ENCODE measurements around the gene MLLT1.

MLLT1 gene

DNA sequence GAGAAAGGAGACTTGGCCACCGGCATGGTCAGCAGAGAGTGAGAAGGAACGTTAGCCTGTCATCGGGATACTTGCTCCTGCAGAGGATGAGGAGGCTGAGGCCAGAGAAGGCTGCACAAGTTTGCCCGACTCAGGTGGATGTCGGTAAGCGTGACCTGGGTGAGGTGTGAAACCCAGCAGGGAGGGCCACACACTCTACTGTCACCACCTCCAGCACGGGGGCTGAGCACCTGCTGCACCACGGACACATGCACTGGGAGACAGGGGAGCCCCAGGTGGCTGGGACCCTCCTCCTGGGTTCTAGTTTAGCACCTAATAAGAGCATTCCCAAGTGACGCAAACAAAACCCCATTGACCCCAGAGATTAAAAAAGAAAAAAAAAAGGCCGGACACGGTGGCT lies 17.3 kb downstream of the MLLT1 start:
- no peak for TF ChIP-seq TAF1 (IDR thresholded peaks at IDR 0.05; ENCODE audit: borderline replicate concordance, insufficient read depth, low read length)
- no peak for TF ChIP-seq POLR2AphosphoS5 (IDR thresholded peaks at IDR 0.05; ENCODE audit: low read depth, low read length)
- TF ChIP-seq FOXP2 (optimal IDR thresholded peaks at IDR 0.05; ENCODE audit: borderline replicate concordance, extremely low read depth, extremely low read length, insufficient read depth), result no peak
- TF ChIP-seq, protein P1, sequence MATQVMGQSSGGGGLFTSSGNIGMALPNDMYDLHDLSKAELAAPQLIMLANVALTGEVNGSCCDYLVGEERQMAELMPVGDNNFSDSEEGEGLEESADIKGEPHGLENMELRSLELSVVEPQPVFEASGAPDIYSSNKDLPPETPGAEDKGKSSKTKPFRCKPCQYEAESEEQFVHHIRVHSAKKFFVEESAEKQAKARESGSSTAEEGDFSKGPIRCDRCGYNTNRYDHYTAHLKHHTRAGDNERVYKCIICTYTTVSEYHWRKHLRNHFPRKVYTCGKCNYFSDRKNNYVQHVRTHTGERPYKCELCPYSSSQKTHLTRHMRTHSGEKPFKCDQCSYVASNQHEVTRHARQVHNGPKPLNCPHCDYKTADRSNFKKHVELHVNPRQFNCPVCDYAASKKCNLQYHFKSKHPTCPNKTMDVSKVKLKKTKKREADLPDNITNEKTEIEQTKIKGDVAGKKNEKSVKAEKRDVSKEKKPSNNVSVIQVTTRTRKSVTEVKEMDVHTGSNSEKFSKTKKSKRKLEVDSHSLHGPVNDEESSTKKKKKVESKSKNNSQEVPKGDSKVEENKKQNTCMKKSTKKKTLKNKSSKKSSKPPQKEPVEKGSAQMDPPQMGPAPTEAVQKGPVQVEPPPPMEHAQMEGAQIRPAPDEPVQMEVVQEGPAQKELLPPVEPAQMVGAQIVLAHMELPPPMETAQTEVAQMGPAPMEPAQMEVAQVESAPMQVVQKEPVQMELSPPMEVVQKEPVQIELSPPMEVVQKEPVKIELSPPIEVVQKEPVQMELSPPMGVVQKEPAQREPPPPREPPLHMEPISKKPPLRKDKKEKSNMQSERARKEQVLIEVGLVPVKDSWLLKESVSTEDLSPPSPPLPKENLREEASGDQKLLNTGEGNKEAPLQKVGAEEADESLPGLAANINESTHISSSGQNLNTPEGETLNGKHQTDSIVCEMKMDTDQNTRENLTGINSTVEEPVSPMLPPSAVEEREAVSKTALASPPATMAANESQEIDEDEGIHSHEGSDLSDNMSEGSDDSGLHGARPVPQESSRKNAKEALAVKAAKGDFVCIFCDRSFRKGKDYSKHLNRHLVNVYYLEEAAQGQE (IDR thresholded peaks at IDR 0.05; ENCODE audit: insufficient read depth in 1 of 2, low read depth in 2 of 2, low read length in 2 of 2), result no peak
- no peak for TF ChIP-seq SIN3A (IDR thresholded peaks at IDR 0.05; ENCODE audit: borderline replicate concordance, insufficient read depth, low read length)

- TF ChIP-seq POLR2AphosphoS5 (IDR thresholded peaks at IDR 0.05; ENCODE audit: low read depth, low read length), result no peak
- TF ChIP-seq, protein P1 (IDR thresholded peaks at IDR 0.05; ENCODE audit: insufficient read depth in 1 of 2, low read depth in 2 of 2, low read length in 2 of 2), result no peak
- TF ChIP-seq TAF1 (IDR thresholded peaks at IDR 0.05; ENCODE audit: borderline replicate concordance, insufficient read depth, low read length), result no peak
- TF ChIP-seq SIN3A (IDR thresholded peaks at IDR 0.05; ENCODE audit: borderline replicate concordance, insufficient read depth, low read length), result no peak
- TF ChIP-seq FOXP2 (optimal IDR thresholded peaks at IDR 0.05; ENCODE audit: borderline replicate concordance, extremely low read depth, extremely low read length, insufficient read depth), result no peak
Measured at GRCh38 chr19:6261883-6262282, 17.9 kb downstream of the MLLT1 start.

DNA sequence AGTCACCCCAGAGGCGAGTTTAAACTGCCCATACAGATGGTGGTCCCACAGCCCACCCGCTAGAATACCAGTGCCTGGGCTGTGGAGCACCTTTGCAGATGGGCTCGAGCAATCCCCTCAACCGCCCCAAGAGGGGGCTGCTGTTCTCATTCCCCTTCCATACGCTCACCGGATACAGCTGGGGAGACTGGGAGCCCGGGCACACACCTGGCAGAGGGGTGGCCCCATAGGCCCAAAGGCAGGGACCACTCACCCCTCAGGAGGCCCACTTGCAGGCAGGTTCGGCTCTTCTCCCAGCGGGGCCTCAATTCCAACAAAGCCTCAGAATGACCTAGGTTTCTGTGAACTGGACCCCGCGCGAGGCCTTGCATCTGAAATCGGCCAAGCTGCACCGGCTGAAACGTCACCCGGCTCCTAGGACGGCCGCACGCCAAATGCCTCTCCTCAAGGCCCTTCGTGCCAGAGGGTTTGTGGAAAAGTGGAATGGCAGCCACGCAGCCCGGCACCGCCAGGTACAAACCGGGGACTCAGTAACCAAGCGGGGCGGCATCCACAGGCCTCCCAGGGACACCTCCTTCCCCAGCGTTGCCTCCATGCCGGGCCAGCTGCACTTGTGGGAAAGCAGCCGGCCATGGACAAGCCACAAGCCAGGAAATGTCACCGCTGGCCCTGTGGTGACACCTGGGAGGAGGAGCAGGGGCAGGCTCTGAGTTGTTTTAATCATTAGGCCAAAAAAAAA lies 18.7 kb downstream of the MLLT1 start:
- TF ChIP-seq SIN3A (IDR thresholded peaks at IDR 0.05; ENCODE audit: borderline replicate concordance, insufficient read depth, low read length), result no peak
- no peak for TF ChIP-seq POLR2AphosphoS5 (IDR thresholded peaks at IDR 0.05; ENCODE audit: low read depth, low read length)
- TF ChIP-seq FOXP2 (optimal IDR thresholded peaks at IDR 0.05; ENCODE audit: borderline replicate concordance, extremely low read depth, extremely low read length, insufficient read depth), result no peak
- TF ChIP-seq, protein P1 (IDR thresholded peaks at IDR 0.05; ENCODE audit: insufficient read depth in 1 of 2, low read depth in 2 of 2, low read length in 2 of 2), result no peak
- TF ChIP-seq TAF1 (IDR thresholded peaks at IDR 0.05; ENCODE audit: borderline replicate concordance, insufficient read depth, low read length), result no peak

GRCh38 chr19:6260376-6260775 lies 19.4 kb downstream of the MLLT1 start:
- TF ChIP-seq, protein P1 (IDR thresholded peaks at IDR 0.05; ENCODE audit: insufficient read depth in 1 of 2, low read depth in 2 of 2, low read length in 2 of 2), result no peak
- TF ChIP-seq FOXP2 (optimal IDR thresholded peaks at IDR 0.05; ENCODE audit: borderline replicate concordance, extremely low read depth, extremely low read length, insufficient read depth) (no peak), SIN3A (IDR thresholded peaks at IDR 0.05; ENCODE audit: borderline replicate concordance, insufficient read depth, low read length) (no peak), TAF1 (IDR thresholded peaks at IDR 0.05; ENCODE audit: borderline replicate concordance, insufficient read depth, low read length) (no peak), POLR2AphosphoS5 (IDR thresholded peaks at IDR 0.05; ENCODE audit: low read depth, low read length) (no peak)
